Suprapubic skin (tissue), 4 donors: ENCODE results near the gene INPP5A.

Source experiments
- CTCF ChIP-seq, 2 donors: fragments of 200-600 bp in 1 of 2; fragments of 450-650 bp in 1 of 2; sonication (generic) in 1 of 2; IDR thresholded peaks; one replicate each; pipeline ENCODE4 v1.5.1; 2016 to 2019; ENCODE audit warnings: antibody characterized with exemption in 2 of 2, mild to moderate bottlenecking in 1 of 2, moderate library complexity in 1 of 2
- POLR2A ChIP-seq, 2 donors: fragments of 450-650 bp; IDR thresholded peaks; one replicate each; pipeline ENCODE4 v1.6.1; 2017; ENCODE audit warnings: antibody characterized with exemption in 2 of 2, mild to moderate bottlenecking in 2 of 2, moderate library complexity in 2 of 2
- POLR2AphosphoS5 ChIP-seq, 3 donors: sonication (generic); formaldehyde crosslinking; IDR thresholded peaks; one replicate each; pipeline ENCODE4 v1.6.1; 2017; ENCODE audit warnings: antibody characterized with exemption in 3 of 3

GRCh38 chr10:132579027-132579859 lies 41.7 kb downstream of the INPP5A start:
- TF ChIP-seq CTCF (IDR thresholded peaks at IDR 0.05), result no peak
- TF ChIP-seq POLR2A (IDR thresholded peaks at IDR 0.05), result no peak
- TF ChIP-seq POLR2AphosphoS5 (IDR thresholded peaks at IDR 0.05), result no peak
